LNCaP clone FGC (cell line): ENCODE data around the gene GNGT2.
"Not testable (repeated sequence)": the region's sequence is repeated elsewhere in the genome, so short reads cannot be mapped to it uniquely, and the experiment has no call there.

Source experiments
- DNase-seq: peaks from one replicate; pipeline ENCODE4 v3.0.0-alpha.2; 2011; ENCODE audit warnings: low read depth
- H3K4me3 ChIP-seq: 2 replicates; pipeline ENCODE4 v1.5.1; 2011; ENCODE audit warnings: mild to moderate bottlenecking, low read depth, low read length, control low read depth
- TF ChIP-seq, protein P1 (sequence below): IDR thresholded peaks from 2 replicates; pipeline ENCODE4 v1.5.1; 2012; ENCODE audit warnings: mild to moderate bottlenecking; ENCODE audit not compliant: control insufficient read depth, insufficient read depth; ENCODE audit errors: extremely low read depth

GNGT2 gene

DNA sequence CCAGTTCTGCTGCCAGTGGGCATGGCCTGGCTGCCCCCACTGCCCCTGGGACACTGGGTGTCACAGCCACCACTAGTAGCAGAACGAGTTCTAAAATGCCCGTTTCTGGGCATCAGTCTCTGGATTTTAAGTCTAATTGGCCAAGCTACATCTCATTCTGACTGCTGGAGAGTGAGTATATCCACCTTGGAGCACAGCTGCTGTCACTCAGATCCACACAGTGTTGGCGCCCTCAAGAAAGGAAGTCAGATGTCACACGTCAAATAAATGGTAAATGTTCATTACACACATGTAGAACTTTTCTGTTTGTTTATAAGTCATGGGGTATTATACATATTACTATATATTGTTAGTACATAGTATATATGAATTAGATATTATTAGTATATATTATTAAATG, 19.4 kb downstream of the GNGT2 start:
- DNase-seq, result peak; percentile 8
- TF ChIP-seq, protein P1, sequence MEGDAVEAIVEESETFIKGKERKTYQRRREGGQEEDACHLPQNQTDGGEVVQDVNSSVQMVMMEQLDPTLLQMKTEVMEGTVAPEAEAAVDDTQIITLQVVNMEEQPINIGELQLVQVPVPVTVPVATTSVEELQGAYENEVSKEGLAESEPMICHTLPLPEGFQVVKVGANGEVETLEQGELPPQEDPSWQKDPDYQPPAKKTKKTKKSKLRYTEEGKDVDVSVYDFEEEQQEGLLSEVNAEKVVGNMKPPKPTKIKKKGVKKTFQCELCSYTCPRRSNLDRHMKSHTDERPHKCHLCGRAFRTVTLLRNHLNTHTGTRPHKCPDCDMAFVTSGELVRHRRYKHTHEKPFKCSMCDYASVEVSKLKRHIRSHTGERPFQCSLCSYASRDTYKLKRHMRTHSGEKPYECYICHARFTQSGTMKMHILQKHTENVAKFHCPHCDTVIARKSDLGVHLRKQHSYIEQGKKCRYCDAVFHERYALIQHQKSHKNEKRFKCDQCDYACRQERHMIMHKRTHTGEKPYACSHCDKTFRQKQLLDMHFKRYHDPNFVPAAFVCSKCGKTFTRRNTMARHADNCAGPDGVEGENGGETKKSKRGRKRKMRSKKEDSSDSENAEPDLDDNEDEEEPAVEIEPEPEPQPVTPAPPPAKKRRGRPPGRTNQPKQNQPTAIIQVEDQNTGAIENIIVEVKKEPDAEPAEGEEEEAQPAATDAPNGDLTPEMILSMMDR, result no peak
- H3K4me3 ChIP-seq, result peak overlapping the region; percentile 31

DNA sequence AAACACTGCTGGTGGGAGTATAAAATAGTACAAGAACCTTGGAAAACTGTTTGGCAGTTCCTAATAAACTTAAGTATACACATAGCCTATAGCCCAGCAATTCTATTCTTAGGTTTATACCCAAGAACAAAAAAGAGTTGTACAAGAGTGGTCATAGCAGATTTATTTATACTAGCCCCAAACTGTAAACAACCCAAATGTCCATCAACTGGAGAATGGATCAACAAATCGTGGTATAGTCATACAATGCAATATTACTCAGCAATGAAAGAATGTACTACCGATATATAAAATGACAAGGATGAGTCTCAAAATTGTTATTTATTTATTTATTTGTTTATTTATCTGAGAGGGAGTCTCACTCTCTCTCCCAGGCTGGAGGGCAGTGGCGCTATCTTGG, 23.1 kb downstream of the GNGT2 start:
- no peak for DNase-seq
- TF ChIP-seq, protein P1, result no peak
- H3K4me3 ChIP-seq, result no peak overlapping the region

DNA sequence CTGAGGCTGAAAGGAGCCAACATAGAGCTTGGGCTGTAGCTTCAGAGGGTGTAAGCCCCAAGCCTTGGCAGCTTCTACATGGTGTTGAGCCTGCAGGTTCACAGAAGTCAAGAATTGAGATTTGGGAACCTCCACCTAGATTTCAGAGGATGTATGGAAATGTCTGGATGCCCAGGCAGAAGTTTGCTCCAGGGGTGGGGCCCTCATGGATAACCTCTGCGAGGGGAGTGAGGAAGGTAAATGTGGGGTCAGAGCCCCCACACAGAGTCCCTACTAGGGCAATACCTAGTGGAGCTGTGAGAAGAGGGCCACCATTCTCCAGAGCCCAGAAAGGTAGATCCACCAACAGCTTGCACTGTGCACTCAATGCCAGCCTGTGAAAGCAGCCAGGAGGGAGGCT, 25.0 kb downstream of the GNGT2 start:
- DNase-seq, H3K4me3 ChIP-seq: not testable (repeated sequence)

DNA sequence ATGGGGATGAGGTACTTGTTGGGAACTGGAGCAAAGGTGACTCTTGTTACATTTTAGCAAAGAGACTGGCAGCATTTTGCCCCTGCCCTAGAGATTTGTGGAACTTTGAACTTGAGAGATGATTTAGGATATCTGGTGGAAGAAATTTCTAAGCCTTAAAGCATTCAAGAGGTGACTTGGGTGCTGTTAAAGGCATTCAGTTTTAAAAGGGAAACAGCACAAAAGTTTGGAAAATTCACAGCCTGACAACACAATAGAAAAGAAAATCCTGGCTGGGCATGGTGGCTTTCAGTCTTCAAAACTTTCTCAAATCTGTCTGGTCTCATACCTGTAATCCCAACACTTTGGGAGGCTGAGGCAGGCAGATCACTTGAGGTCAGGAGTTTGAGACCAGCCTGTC, 25.9 kb downstream of the GNGT2 start:
- H3K4me3 ChIP-seq, result not testable (repeated sequence)

DNA sequence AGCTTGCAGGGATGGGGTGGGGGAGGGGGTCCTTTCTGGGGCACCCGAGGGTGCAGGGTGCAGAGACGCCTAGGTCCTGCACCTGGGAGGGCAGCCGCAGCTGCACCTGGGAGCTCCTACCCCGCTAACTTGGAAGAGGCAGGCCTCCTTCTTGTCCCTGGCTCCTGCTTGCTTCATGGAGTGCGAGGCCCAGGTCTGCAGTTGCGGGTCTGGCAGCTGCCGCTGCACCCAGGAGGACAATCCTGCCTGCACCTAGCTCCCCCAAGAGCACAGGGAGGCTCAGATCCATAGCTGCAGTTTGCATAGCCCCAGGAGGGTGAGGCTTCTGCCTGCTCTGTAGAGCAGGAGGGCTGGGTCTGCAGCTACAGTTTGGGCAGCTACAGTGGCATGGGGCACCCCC, 26.6 kb downstream of the GNGT2 start:
- no peak overlapping the region for H3K4me3 ChIP-seq
- TF ChIP-seq, protein P1, result no peak
- no peak for DNase-seq

More for the DNA sequence above, 25.9 kb downstream of the GNGT2 start:
- DNase-seq, result not testable (repeated sequence)

DNA sequence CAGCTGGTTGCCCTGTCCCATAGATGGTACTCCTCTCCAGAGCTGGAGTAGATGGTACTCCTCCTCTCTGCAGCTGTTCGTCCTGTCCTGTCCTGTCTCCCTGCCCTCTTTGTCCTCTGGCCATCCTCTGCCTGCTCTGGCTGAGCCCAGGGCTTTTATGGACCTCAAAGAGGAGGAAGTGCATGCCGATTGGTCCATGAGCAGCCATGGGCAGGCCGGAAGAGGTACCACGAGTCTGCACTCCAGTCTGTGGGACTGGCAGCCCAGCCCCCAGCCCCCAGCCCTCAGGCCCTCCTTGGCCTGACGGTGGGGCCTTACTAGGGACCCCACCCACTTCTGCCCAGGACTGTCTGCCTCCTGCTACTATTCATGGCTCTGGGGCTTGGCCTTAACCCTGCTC, 27.0 kb downstream of the GNGT2 start:
- H3K4me3 ChIP-seq, result no peak overlapping the region
- no peak for DNase-seq
- TF ChIP-seq, protein P1, result no peak

DNA sequence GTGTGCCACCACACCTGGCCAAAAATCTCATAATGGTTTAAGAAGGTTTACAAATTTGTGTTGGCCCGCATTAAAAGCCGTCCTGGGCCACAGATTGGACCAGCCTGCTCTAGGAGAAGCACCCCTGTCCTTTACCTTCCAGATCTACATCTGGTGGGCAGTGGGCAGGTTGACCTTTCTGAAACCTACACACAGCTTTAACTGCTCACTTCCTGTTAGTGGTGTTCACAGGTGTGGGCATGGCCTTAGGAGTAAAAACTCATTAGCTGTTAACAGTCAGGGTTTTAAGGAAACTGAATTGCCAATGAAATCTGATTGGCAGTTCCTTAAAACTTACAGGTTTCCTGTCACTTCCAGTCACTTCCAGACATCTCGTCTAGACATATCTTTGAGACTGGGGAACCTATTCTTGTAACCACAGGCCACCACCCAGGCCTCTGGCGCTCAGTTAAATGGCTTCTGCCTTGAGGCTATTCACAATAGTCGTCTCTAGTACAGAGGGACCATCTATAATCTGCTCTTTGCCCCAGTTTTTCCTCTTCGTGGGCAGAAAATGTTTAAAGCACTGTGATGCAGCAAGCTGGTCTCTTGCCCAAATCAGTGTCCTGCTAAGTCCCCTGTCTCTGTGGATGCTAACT, 29.3 kb downstream of the GNGT2 start:
- no peak for DNase-seq
- TF ChIP-seq, protein P1, result no peak
- H3K4me3 ChIP-seq, result no peak overlapping the region

DNA sequence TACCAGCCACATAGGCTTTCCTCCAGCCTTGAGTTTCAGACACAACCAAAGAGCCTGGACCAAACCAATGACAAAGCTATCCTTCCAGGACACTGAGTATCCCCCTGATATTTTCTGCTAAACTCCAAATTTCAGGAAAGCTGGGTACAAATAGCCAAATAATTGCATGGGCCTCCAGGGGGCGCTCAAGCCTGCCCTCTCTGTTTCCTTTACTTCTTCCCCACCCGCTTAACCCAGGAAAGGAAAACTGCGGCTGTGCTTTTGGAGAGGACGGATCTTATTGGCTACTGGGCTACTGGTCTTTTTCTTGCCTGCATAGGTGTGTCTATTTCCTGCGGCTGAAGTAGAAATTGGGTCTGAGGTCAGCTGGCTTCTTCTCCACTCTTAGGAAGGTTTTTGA, 30.1 kb downstream of the GNGT2 start:
- TF ChIP-seq, protein P1, result peak; percentile 66
- DNase-seq, result peak; percentile 6
- H3K4me3 ChIP-seq, result no peak overlapping the region

DNA sequence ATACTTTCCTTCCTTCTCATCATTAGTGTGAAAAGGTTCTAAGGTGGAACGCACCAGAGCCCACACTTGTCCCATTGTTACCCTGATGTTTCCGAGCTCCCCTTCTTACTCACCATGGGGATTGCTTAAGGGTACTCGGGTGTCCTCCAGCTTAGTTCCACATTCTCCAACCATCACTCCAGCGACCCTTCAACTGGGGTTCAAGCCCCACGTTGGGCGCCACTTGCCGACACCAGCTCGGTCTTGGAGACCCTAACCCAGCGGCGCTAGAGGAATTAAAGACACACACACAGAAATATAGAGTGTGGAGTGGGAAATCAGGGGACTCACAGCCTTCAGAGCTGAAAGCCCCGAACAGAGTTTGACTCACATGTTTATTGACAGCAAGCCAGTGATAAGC, 34.4 kb downstream of the GNGT2 start:
- not testable (repeated sequence) for H3K4me3 ChIP-seq, DNase-seq

DNA sequence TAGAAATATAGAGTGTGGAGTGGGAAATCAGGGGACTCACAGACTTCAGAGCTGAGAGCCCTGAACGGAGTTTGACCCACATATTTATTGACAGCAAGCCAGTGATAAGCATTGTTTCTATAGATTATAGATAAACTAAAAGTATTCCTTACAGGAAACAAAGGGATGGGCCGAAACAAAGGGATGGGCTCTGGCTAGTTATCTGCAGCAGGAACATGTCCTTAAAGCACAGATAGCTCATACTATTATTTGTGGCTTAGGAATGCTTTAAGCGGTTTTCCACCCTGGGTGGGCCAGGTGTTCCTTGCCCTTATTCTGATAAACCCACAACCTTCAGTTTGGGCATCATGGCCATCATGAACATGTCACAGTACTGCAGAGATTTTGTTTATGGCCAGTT, 39.7 kb downstream of the GNGT2 start:
- DNase-seq, H3K4me3 ChIP-seq: not testable (repeated sequence)
